Left ventricle myocardium inferior (tissue), 1 donor: ENCODE measurements around the gene AGBL4. TPM values are rescaled to one million over a fixed set of nuclear protein-coding genes. Genes with fewer than 3 reads are reported as not detected.

Experiments
- DNase-seq: peaks from one replicate; pipeline ENCODE4 v3.0.0-alpha.2; 2020
- H3K27ac ChIP-seq: fragments of 200-600 bp; replicated peaks from 2 replicates; pipeline ENCODE4 v1.8.0; 2021
- H3K27me3 ChIP-seq: fragments of 200-600 bp; 2 replicates; pipeline ENCODE4 v1.8.0; 2021; ENCODE audit warnings: low read depth
- H3K36me3 ChIP-seq: fragments of 200-600 bp; 2 replicates; pipeline ENCODE4 v1.8.0; 2021
- H3K4me1 ChIP-seq: fragments of 200-600 bp; 2 replicates; pipeline ENCODE4 v1.8.0; 2021
- H3K4me3 ChIP-seq: fragments of 200-600 bp; 2 replicates; pipeline ENCODE4 v1.8.0; 2021; ENCODE audit warnings: mild to moderate bottlenecking, moderate library complexity
- H3K9me3 ChIP-seq: fragments of 200-600 bp; replicated peaks from 2 replicates; pipeline ENCODE4 v1.8.0; 2021
- CTCF ChIP-seq: fragments of 200-600 bp; IDR thresholded peaks from 2 replicates; pipeline ENCODE4 v1.8.0; 2021; ENCODE audit warnings: antibody characterized with exemption, mild to moderate bottlenecking, borderline replicate concordance
- intact Hi-C: fragments of 100-400 bp; cut with micrococcal nuclease; formaldehyde crosslinking; loops from one replicate; pipeline ENCODE4 v1.11.0; 2022
- total RNA-seq: library from RNA; stranded (reverse); fragmentation: NEBNext Ultra II Directional; extraction: Animal tissue kit (Norgen Biotek cat#: 25700); gene quantifications from one replicate; pipeline ENCODE4 v1.2.1, GENCODE V29; 2021
- donor health status: DM: no; HTN: yes; CAD: no; lungs with severe emphysema.

AGBL4 gene
- total RNA-seq, 1 donor from 2014 or later: 0.38 TPM

- no peak overlapping the region for H3K4me3 ChIP-seq
- H3K9me3 ChIP-seq: no peaks in the 10 kb centered on the region
- no peaks in the 10 kb centered on the region for H3K4me1 ChIP-seq
- intact Hi-C loops: no loop called here
- no peaks in the 10 kb centered on the region for H3K27me3 ChIP-seq
- TF ChIP-seq CTCF: no peak
- DNase-seq: no peak
- H3K36me3 ChIP-seq: no peaks in the 10 kb centered on the region
- no peak overlapping the region for H3K27ac ChIP-seq
These were observed 810.5 kb downstream of the AGBL4 start for GRCh38 chr1:49213301-49213700.

GRCh38 chr1:49208712-49209111, 815.0 kb downstream of the AGBL4 start:
- no peak overlapping the region for H3K27ac ChIP-seq

DNA sequence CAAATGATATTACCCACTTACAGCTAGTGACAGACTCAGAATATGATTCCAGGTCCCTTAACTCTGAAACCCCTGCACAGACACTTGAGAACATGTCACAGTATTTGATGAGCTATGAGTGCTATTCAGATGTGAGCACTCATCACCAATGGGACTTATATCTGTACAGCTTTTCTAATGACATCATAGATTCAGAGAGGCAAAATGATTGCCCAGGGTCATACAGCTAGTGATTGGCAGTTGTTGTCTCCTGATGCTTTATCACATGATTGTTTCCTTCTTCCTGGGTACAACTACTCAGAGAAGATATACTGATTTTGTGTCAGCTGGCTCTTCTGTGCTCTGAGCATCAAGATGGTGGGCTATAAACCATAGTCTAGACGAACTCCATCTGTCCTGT, 819.0 kb downstream of the AGBL4 start:
- DNase-seq: no peak
- intact Hi-C loops: no loop called here

More at GRCh38 chr1:49208712-49209111, 815.0 kb downstream of the AGBL4 start:
- DNase-seq: no peak
- no peaks in the 10 kb centered on the region for H3K36me3 ChIP-seq
- intact Hi-C loops: no loop called here
- TF ChIP-seq CTCF: no peak
- no peaks in the 10 kb centered on the region for H3K9me3 ChIP-seq
- no peaks in the 10 kb centered on the region for H3K4me1 ChIP-seq
- no peak overlapping the region for H3K4me3 ChIP-seq
- no peaks in the 10 kb centered on the region for H3K27me3 ChIP-seq

DNA sequence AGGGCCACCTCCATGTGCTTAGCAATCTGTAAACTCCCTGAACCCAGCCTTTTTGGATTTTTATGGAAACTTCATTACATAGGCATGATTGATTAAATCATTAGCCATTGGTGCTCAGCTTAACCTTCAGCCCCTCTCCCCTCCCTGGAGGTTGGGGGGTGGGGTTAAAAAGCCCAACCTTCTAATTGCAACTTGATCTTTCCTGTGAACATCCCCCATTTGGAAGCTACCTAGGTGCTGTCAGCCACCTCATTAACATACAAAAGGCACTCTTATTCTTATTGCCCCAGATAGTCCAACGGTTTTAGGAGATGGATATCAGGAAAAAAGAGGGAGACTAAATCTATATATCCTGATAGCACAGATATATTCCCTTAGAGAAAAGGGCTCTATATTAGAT, 823.0 kb downstream of the AGBL4 start:
- intact Hi-C loops: no loop called here
- Histone ChIP-seq H3K27ac (no peak overlapping the region), H3K27me3 (no peaks in the 10 kb centered on the region), H3K9me3 (peaks cover 15% of the 10 kb centered on the region), H3K4me3 (no peak overlapping the region), H3K36me3 (no peaks in the 10 kb centered on the region), H3K4me1 (no peaks in the 10 kb centered on the region)
- no peak for DNase-seq
- TF ChIP-seq CTCF: no peak

More for the DNA sequence above, 819.0 kb downstream of the AGBL4 start:
- no peaks in the 10 kb centered on the region for H3K36me3 ChIP-seq
- H3K4me1 ChIP-seq: no peaks in the 10 kb centered on the region
- TF ChIP-seq CTCF: no peak
- H3K9me3 ChIP-seq: peaks cover 15% of the 10 kb centered on the region
- no peaks in the 10 kb centered on the region for H3K27me3 ChIP-seq
- no peak overlapping the region for H3K27ac ChIP-seq
- no peak overlapping the region for H3K4me3 ChIP-seq

GRCh38 chr1:49199564-49199963, 824.2 kb downstream of the AGBL4 start:
- no peak for DNase-seq
- no peak overlapping the region for H3K27ac ChIP-seq
- intact Hi-C loops: no loop called here
- no peaks in the 10 kb centered on the region for H3K27me3 ChIP-seq
- H3K36me3 ChIP-seq: no peaks in the 10 kb centered on the region
- H3K4me3 ChIP-seq: no peak overlapping the region
- no peaks in the 10 kb centered on the region for H3K4me1 ChIP-seq
- peaks cover 19% of the 10 kb centered on the region for H3K9me3 ChIP-seq
- no peak for TF ChIP-seq CTCF

DNA sequence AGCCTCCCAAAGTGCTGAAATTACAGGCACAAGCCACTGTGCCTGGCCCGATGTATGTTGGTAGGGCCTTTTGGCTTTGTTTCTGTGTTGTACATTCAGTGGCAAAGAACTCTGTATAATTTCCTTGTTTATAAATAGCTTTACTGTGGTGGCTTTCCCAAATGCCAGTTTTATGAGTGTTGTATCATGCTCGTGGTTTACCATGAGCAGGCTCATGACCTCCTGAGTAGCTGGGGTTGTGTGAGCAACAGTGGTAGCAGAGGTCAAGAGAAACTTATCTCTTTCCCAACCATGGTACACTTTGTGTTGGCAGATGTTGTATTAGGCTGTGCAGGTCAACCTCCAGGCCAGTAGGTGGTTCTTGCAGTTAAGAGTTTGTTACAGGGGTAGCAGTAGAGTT, 826.7 kb downstream of the AGBL4 start:
- Histone ChIP-seq H3K27ac (no peak overlapping the region), H3K27me3 (no peaks in the 10 kb centered on the region), H3K4me1 (no peaks in the 10 kb centered on the region), H3K9me3 (peaks cover 20% of the 10 kb centered on the region), H3K4me3 (no peak overlapping the region), H3K36me3 (no peaks in the 10 kb centered on the region)
- DNase-seq: no peak
- no peak for TF ChIP-seq CTCF
- intact Hi-C loops: no loop called here
